ENCODE measurements around the gene BEND5.

DNA sequence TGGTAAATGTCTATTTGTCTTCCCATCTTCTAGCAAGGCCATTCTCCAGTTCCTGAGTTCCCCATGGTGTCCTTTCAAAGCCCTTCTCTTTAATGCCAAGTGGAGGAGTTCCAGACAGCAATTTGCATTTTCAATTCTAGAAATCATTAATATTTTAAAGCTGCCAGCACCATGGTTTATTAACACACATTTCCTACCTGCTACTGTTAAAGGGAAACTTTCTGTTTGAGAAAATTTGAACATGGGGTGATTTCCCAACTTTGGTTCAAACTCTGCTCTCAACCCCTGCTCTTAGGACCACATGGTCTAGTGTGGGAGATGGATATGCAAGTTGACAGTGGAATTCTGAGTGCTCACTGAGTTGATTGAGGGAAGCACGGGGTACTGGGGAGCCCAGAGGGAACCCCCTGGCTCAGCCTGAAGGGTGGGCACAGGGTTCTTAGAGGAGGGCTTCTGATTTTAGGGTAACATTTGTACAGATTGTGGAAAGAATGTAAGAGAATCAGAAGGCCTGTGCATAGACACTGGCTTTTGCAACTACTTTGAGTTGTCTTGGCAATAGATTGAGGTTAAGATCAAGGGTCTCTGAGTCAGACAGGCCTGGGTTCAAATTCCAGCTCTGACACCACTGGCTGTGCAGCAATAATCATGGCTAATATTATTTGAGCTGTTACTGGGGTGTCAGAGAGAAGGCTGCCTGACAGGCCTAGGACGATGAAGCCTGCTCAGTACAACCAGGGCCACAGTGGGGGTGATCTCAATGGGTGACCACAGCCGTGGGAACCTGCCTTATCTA, 97.8 kb downstream of the BEND5 start:
- no peak for TF ChIP-seq POLR2A (IDR thresholded peaks at IDR 0.05)
- TF ChIP-seq, protein P1, sequence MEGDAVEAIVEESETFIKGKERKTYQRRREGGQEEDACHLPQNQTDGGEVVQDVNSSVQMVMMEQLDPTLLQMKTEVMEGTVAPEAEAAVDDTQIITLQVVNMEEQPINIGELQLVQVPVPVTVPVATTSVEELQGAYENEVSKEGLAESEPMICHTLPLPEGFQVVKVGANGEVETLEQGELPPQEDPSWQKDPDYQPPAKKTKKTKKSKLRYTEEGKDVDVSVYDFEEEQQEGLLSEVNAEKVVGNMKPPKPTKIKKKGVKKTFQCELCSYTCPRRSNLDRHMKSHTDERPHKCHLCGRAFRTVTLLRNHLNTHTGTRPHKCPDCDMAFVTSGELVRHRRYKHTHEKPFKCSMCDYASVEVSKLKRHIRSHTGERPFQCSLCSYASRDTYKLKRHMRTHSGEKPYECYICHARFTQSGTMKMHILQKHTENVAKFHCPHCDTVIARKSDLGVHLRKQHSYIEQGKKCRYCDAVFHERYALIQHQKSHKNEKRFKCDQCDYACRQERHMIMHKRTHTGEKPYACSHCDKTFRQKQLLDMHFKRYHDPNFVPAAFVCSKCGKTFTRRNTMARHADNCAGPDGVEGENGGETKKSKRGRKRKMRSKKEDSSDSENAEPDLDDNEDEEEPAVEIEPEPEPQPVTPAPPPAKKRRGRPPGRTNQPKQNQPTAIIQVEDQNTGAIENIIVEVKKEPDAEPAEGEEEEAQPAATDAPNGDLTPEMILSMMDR (IDR thresholded peaks at IDR 0.05), result no peak
- no peak for TF ChIP-seq POLR2AphosphoS5 (IDR thresholded peaks at IDR 0.05; ENCODE audit: insufficient read depth in 1 of 2, low read depth in 1 of 2)
